Breast epithelium (tissue), 3 donors: ENCODE measurements around the gene UCHL1.

Experiments
- POLR2AphosphoS5 ChIP-seq, 3 donors: sonication (generic); formaldehyde crosslinking; IDR thresholded peaks; one replicate each; pipeline ENCODE4 v1.6.1; 2017; ENCODE audit warnings: antibody characterized with exemption in 3 of 3
- TF ChIP-seq, protein P1 (sequence below), 3 donors: fragments of 450-650 bp; IDR thresholded peaks; one replicate each; pipeline ENCODE4 v1.5.1; 2016 to 2017; ENCODE audit warnings: antibody characterized with exemption in 3 of 3, mild to moderate bottlenecking in 3 of 3, moderate library complexity in 3 of 3

DNA sequence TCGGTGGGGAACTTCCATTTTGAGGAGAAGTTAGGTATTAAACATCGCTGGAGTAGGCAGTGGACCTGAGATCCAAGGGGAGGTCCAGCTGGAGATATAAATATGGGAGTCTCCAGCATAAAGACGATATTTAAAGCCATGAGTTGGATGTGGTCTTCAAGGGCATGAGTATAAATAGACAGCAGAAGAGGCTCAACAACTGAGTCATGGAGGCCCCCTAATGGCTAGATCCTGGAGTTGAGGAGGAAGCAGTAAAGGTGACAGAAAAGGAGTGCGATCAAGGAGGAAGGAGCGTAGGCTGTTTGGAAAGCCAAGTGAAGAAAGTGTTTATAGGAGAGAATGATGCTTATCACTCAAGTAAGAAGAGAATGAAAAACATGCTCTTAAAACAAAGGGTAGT lies 24.3 kb upstream of the UCHL1 start:
- TF ChIP-seq POLR2AphosphoS5 (IDR thresholded peaks at IDR 0.05), result no peak
- TF ChIP-seq, protein P1, sequence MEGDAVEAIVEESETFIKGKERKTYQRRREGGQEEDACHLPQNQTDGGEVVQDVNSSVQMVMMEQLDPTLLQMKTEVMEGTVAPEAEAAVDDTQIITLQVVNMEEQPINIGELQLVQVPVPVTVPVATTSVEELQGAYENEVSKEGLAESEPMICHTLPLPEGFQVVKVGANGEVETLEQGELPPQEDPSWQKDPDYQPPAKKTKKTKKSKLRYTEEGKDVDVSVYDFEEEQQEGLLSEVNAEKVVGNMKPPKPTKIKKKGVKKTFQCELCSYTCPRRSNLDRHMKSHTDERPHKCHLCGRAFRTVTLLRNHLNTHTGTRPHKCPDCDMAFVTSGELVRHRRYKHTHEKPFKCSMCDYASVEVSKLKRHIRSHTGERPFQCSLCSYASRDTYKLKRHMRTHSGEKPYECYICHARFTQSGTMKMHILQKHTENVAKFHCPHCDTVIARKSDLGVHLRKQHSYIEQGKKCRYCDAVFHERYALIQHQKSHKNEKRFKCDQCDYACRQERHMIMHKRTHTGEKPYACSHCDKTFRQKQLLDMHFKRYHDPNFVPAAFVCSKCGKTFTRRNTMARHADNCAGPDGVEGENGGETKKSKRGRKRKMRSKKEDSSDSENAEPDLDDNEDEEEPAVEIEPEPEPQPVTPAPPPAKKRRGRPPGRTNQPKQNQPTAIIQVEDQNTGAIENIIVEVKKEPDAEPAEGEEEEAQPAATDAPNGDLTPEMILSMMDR (IDR thresholded peaks at IDR 0.05), result no peak
